Lower leg skin (tissue), 3 donors: ENCODE results near the gene SPAG17.

Experiments
- CTCF ChIP-seq, 3 donors: fragments of 450-650 bp; IDR thresholded peaks; one replicate each; pipeline ENCODE4 v1.5.1; 2016; ENCODE audit warnings: antibody characterized with exemption in 3 of 3, mild to moderate bottlenecking in 3 of 3, moderate library complexity in 2 of 3
- POLR2A ChIP-seq, 2 donors: fragments of 450-650 bp; IDR thresholded peaks; one replicate each; pipeline ENCODE4 v1.6.1; 2016 to 2017; ENCODE audit warnings: antibody characterized with exemption in 2 of 2, mild to moderate bottlenecking in 1 of 2, moderate library complexity in 1 of 2

GRCh38 chr1:118145721-118146120 is 39.3 kb downstream of the SPAG17 start:
- TF ChIP-seq POLR2A (IDR thresholded peaks at IDR 0.05) (no peak), CTCF (IDR thresholded peaks at IDR 0.05) (no peak)
